ENCODE data around the gene IER2. TPM values are rescaled to one million over a fixed set of nuclear protein-coding genes. Genes with fewer than 3 reads are reported as not detected.
A peak's percentile ranks its signal among the peaks of the same experiment; 100 is the strongest.

Gene IER2
- total and polyA plus RNA-seq, 9 of the 15 experiments (the other 6 are each of a cell fraction or from before 2014, with no cell fraction given): 4.5 to 205 (median 23.7) TPM

DNA sequence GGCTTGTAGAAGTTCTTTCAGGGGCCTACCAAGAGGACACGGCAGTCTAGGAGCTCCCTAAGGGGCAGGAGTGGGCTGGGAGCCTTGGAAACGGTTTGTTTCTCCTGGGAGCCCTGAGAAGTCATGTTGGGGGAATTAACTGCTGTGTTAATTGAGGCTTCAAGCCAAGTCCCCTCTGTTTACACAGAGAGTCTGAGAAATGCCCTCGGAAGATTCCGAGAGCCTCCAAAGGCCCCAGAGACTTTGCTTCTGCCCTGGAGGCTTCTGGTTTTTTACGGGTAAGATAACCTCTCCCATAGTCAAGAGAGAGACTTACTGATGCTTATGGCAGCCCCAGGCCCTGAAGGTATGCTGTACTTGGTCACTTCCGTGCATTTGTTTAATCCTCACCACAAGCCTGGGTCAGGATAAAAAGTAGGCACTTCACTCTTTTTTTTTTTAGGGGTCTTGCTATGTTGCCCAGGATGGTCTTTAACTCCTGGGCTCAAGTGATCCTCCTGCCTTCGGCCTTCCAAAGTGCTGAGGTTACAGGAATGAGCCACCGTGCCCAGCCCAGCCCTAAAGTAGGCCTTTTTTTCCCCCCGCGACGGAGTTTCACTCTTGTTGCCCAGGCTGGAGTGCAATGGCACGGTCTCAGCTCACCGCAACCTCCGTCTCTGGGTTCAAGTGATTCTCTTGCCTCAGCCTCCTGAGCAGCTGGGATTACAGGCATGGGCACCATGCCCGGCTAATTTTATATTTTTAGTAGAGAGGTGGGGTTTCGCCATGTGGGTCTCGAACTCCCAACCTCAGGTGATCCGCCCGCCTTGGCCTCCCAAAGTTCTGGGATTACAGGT, 15.2 kb downstream of the IER2 start:
- TF ChIP-seq, protein P1, sequence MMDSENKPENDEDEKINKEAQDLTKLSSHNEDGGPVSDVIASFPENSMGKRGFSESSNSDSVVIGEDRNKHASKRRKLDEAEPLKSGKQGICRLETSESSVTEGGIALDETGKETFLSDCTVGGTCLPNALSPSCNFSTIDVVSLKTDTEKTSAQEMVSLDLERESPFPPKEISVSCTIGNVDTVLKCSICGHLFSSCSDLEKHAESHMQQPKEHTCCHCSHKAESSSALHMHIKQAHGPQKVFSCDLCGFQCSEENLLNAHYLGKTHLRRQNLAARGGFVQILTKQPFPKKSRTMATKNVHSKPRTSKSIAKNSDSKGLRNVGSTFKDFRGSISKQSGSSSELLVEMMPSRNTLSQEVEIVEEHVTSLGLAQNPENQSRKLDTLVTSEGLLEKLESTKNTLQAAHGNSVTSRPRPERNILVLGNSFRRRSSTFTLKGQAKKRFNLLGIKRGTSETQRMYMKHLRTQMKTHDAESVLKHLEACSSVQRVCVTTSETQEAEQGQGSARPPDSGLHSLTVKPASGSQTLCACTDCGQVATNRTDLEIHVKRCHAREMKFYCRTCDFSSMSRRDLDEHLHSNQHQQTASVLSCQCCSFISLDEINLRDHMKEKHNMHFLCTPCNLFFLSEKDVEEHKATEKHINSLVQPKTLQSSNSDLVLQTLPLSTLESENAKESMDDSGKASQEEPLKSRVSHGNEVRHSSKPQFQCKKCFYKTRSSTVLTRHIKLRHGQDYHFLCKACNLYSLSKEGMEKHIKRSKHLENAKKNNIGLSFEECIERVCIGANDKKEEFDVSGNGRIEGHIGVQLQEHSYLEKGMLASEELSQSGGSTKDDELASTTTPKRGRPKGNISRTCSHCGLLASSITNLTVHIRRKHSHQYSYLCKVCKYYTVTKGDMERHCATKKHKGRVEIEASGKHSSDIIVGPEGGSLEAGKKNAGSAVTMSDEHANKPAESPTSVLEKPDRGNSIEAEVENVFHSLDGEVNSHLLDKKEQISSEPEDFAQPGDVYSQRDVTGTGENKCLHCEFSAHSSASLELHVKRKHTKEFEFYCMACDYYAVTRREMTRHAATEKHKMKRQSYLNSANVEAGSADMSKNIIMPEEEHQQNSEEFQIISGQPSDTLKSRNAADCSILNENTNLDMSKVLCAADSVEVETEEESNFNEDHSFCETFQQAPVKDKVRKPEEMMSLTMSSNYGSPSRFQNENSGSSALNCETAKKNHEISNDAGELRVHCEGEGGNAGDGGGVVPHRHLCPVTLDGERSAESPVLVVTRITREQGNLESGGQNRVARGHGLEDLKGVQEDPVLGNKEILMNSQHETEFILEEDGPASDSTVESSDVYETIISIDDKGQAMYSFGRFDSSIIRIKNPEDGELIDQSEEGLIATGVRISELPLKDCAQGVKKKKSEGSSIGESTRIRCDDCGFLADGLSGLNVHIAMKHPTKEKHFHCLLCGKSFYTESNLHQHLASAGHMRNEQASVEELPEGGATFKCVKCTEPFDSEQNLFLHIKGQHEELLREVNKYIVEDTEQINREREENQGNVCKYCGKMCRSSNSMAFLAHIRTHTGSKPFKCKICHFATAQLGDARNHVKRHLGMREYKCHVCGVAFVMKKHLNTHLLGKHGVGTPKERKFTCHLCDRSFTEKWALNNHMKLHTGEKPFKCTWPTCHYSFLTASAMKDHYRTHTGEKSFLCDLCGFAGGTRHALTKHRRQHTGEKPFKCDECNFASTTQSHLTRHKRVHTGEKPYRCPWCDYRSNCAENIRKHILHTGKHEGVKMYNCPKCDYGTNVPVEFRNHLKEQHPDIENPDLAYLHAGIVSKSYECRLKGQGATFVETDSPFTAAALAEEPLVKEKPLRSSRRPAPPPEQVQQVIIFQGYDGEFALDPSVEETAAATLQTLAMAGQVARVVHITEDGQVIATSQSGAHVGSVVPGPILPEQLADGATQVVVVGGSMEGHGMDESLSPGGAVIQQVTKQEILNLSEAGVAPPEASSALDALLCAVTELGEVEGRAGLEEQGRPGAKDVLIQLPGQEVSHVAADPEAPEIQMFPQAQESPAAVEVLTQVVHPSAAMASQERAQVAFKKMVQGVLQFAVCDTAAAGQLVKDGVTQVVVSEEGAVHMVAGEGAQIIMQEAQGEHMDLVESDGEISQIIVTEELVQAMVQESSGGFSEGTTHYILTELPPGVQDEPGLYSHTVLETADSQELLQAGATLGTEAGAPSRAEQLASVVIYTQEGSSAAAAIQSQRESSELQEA (IDR thresholded peaks at IDR 0.05; ENCODE audit: low read depth): no peak
- TF ChIP-seq CHCHD3 (CRISPR knock-in tag; IDR thresholded peaks at IDR 0.05): no peak
- no peak for TF ChIP-seq ZNF449 (CRISPR knock-in tag; IDR thresholded peaks at IDR 0.05)
- TF ChIP-seq, protein P2, sequence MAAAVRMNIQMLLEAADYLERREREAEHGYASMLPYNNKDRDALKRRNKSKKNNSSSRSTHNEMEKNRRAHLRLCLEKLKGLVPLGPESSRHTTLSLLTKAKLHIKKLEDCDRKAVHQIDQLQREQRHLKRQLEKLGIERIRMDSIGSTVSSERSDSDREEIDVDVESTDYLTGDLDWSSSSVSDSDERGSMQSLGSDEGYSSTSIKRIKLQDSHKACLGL (CRISPR knock-in tag; IDR thresholded peaks at IDR 0.05; ENCODE audit: borderline replicate concordance, poor library complexity, severe bottlenecking): no peak
- ATAC-seq (no peak), DNase-seq (ENCODE audit: extremely low read depth in 1 of 4, low spot score in 3 of 4) (peak in 1 of 4 experiments; percentile 28), FAIRE-seq (no peak)
- Histone ChIP-seq H3K36me3 (ENCODE audit: control insufficient read depth, insufficient read depth, low read length) (no peaks in the 10 kb centered on the region; the same call in 2 of the 3 replicates), H3K27me3 (ENCODE audit: control insufficient read depth in 2 of 2, insufficient read depth in 2 of 2, low read length in 2 of 2) (no peaks in the 10 kb centered on the region), H3K9me3 (replicated peaks; ENCODE audit: control insufficient read depth, insufficient read depth, low read depth, low read length) (no peaks in the 10 kb centered on the region), H4K20me1 (replicated peaks; ENCODE audit: control insufficient read depth, insufficient read depth, low read length) (no peaks in the 10 kb centered on the region), H3K9me1 (ENCODE audit: control insufficient read depth, insufficient read depth, low read length) (no peaks in the 10 kb centered on the region), H3K4me3 (no peak overlapping the region), H3K9ac (ENCODE audit: insufficient read depth in 1 of 2, low read depth in 2 of 2, low read length in 2 of 2) (peak overlapping the region; percentile 82 to 88; a peak in 3 of 4 replicates), H3K79me2 (ENCODE audit: control insufficient read depth, insufficient read depth, low read length) (peaks cover 7% of the 10 kb centered on the region; the same call in 2 of the 3 replicates), H3K4me2 (ENCODE audit: insufficient read depth, low read length) (peak overlapping the region; percentile 96; the same call in 1 of the 2 replicates), H2AFZ (ENCODE audit: low read depth, low read length) (peak overlapping the region; percentile 81), H3K27ac (ENCODE audit: extremely low read depth, low read depth, low read length) (peak overlapping the region; percentile 98), H3K4me1 (replicated peaks in 1 of 2; ENCODE audit: control insufficient read depth in 2 of 2, insufficient read depth in 2 of 2, low read length in 2 of 2) (peaks cover 35 to 70% of the 10 kb centered on the region in 2 experiments)
- WGBS (ENCODE audit: insufficient coverage, low coverage, missing lambda C conversion rate): 73% methylated on average over 17 of the region's 19 CpGs
- in situ Hi-C loops (cut with MboI) (no loop called here), intact Hi-C loops (cut with micrococcal nuclease) (no loop called here)
- no TSS peak for BruUV-seq (replicated peaks)
- ChIA-PET POLR2A (interaction anchor here (0.6 to 4.9 kb wide), 11 partner anchors 10 to 1008 kb away, joined by 3 to 45 read pairs (median 3); partner anchors contain the start of genes IER2 and STX10), CTCF (ENCODE audit: low intra/inter-chr PET ratio) (no interaction called here)
